ENCODE data around the gene CUEDC1.

DNA sequence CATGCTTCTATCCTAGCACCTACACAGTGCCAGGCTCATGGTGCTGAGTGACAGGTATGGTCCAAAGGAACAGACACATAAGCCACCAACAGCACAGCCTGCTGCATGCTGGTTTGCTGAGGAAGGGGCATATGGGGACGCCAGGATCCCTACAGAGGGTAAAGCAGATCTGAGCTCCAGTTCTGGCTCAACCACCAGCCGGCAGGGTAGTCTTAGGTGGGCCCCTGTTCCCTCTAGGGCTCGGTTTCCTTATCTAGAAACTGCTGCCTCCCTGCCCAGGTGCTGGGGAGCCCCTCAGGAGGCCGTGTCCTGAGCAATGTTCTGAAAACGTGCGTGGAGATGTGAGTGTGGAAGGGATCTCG, 81.2 kb downstream of the CUEDC1 start:
- TF ChIP-seq, protein P1, sequence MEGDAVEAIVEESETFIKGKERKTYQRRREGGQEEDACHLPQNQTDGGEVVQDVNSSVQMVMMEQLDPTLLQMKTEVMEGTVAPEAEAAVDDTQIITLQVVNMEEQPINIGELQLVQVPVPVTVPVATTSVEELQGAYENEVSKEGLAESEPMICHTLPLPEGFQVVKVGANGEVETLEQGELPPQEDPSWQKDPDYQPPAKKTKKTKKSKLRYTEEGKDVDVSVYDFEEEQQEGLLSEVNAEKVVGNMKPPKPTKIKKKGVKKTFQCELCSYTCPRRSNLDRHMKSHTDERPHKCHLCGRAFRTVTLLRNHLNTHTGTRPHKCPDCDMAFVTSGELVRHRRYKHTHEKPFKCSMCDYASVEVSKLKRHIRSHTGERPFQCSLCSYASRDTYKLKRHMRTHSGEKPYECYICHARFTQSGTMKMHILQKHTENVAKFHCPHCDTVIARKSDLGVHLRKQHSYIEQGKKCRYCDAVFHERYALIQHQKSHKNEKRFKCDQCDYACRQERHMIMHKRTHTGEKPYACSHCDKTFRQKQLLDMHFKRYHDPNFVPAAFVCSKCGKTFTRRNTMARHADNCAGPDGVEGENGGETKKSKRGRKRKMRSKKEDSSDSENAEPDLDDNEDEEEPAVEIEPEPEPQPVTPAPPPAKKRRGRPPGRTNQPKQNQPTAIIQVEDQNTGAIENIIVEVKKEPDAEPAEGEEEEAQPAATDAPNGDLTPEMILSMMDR (IDR thresholded peaks at IDR 0.05) = no peak
- no peak for TF ChIP-seq EP300 (IDR thresholded peaks at IDR 0.05)
- TF ChIP-seq POLR2A (IDR thresholded peaks at IDR 0.05) = no peak

All from ovary (tissue), 3 donors.